ENCODE data around the gene CX3CR1. TPM values are rescaled to one million over a fixed set of nuclear protein-coding genes. Genes with fewer than 3 reads are reported as not detected.

The CX3CR1 gene
- polyA plus RNA-seq, 1 donor from 2014 or later = not detected

DNA sequence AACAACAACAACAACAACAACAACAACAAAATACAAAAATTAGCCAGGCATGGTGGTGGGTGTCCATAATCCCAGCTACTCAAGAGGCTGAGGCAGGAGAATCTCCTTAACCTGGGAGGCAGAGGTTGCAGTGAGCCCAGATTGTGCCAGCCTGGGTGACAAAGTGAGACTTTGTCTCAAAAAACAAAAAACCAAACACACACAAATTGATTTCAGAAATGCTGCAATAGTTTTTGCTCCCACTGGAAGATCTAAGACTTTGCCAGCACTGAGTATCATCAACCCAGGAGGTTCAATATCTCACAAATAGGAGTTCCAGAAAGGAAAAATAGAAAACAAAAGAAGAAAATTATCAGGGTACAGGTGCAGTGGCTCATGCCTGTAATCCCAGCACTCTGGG lies 33.5 kb upstream of the CX3CR1 start:
- Histone ChIP-seq H4K20me1 (ENCODE audit: insufficient read depth) (no peaks in the 10 kb centered on the region), H3K9me3 (ENCODE audit: low read length) (no peaks in the 10 kb centered on the region), H3K27ac (ENCODE audit: low read length) (no peak overlapping the region)

DNA sequence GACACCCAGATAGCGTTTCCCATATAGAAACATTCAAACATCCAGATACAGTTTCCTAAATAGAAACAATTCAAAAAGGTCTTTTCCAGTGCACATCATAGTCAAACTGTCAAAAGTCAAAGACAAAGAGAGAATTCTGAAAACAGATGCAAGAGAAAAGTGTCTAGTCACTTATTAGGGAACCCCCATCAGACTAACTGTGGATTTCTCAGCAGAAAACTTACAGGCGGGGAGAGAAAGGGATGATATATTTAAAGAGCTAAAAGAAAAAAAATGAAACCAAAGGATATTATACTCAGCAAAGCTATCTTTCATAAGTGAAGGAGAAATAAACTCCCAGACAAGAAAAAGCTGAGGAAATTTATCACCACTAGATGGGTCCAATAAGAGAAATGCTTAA lies 22.3 kb upstream of the CX3CR1 start:
- Histone ChIP-seq H3K27me3 (ENCODE audit: insufficient read depth, low read depth, low read length) (no peaks in the 10 kb centered on the region), H3K79me2 (replicated peaks; ENCODE audit: insufficient read depth, low read length) (no peaks in the 10 kb centered on the region), H2AFZ (ENCODE audit: low read depth, low read length) (no peak overlapping the region), H3K36me3 (ENCODE audit: insufficient read depth, low read length) (no peaks in the 10 kb centered on the region), H3K9me3 (ENCODE audit: low read length) (no peaks in the 10 kb centered on the region), H4K20me1 (ENCODE audit: insufficient read depth) (no peaks in the 10 kb centered on the region), H3K4me2 (ENCODE audit: low read length) (no peak overlapping the region), H3K4me3 (ENCODE audit: low read length) (no peak overlapping the region), H3K9ac (ENCODE audit: low read length) (no peak overlapping the region), H3F3A (ENCODE audit: insufficient read depth, low read length, poor library complexity, severe bottlenecking) (no peaks in the 10 kb centered on the region), H3K9me2 (ENCODE audit: insufficient read depth, low read length) (no peaks in the 10 kb centered on the region), H3K27ac (ENCODE audit: low read length) (no peak overlapping the region)
- TF ChIP-seq EZH2 (IDR thresholded peaks at IDR 0.05; ENCODE audit: borderline replicate concordance, insufficient read depth, low read length, poor library complexity, severe bottlenecking) (no peak), RAD21 (conservative IDR thresholded peaks at IDR 0.05) (no peak), SMC3 (conservative IDR thresholded peaks at IDR 0.05; ENCODE audit: poor library complexity) (no peak), EP300 (conservative IDR thresholded peaks at IDR 0.05; ENCODE audit: poor library complexity, severe bottlenecking) (no peak), TAF1 (IDR thresholded peaks at IDR 0.05; ENCODE audit: low read depth) (no peak), POLR2AphosphoS5 (IDR thresholded peaks at IDR 0.05) (no peak)
- TF ChIP-seq, protein P1, sequence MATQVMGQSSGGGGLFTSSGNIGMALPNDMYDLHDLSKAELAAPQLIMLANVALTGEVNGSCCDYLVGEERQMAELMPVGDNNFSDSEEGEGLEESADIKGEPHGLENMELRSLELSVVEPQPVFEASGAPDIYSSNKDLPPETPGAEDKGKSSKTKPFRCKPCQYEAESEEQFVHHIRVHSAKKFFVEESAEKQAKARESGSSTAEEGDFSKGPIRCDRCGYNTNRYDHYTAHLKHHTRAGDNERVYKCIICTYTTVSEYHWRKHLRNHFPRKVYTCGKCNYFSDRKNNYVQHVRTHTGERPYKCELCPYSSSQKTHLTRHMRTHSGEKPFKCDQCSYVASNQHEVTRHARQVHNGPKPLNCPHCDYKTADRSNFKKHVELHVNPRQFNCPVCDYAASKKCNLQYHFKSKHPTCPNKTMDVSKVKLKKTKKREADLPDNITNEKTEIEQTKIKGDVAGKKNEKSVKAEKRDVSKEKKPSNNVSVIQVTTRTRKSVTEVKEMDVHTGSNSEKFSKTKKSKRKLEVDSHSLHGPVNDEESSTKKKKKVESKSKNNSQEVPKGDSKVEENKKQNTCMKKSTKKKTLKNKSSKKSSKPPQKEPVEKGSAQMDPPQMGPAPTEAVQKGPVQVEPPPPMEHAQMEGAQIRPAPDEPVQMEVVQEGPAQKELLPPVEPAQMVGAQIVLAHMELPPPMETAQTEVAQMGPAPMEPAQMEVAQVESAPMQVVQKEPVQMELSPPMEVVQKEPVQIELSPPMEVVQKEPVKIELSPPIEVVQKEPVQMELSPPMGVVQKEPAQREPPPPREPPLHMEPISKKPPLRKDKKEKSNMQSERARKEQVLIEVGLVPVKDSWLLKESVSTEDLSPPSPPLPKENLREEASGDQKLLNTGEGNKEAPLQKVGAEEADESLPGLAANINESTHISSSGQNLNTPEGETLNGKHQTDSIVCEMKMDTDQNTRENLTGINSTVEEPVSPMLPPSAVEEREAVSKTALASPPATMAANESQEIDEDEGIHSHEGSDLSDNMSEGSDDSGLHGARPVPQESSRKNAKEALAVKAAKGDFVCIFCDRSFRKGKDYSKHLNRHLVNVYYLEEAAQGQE (IDR thresholded peaks at IDR 0.05; ENCODE audit: borderline replicate concordance) = no peak
- TF ChIP-seq, protein P2, sequence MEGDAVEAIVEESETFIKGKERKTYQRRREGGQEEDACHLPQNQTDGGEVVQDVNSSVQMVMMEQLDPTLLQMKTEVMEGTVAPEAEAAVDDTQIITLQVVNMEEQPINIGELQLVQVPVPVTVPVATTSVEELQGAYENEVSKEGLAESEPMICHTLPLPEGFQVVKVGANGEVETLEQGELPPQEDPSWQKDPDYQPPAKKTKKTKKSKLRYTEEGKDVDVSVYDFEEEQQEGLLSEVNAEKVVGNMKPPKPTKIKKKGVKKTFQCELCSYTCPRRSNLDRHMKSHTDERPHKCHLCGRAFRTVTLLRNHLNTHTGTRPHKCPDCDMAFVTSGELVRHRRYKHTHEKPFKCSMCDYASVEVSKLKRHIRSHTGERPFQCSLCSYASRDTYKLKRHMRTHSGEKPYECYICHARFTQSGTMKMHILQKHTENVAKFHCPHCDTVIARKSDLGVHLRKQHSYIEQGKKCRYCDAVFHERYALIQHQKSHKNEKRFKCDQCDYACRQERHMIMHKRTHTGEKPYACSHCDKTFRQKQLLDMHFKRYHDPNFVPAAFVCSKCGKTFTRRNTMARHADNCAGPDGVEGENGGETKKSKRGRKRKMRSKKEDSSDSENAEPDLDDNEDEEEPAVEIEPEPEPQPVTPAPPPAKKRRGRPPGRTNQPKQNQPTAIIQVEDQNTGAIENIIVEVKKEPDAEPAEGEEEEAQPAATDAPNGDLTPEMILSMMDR (IDR thresholded peaks at IDR 0.05; ENCODE audit: poor library complexity, severe bottlenecking) = no peak

More for the DNA sequence above, 33.5 kb upstream of the CX3CR1 start:
- Histone ChIP-seq H3K27me3 (ENCODE audit: insufficient read depth, low read depth, low read length) (no peaks in the 10 kb centered on the region), H3K9ac (ENCODE audit: low read length) (no peak overlapping the region), H3K9me2 (ENCODE audit: insufficient read depth, low read length) (no peaks in the 10 kb centered on the region), H3F3A (ENCODE audit: insufficient read depth, low read length, poor library complexity, severe bottlenecking) (no peaks in the 10 kb centered on the region), H3K79me2 (replicated peaks; ENCODE audit: insufficient read depth, low read length) (no peaks in the 10 kb centered on the region), H3K36me3 (ENCODE audit: insufficient read depth, low read length) (no peaks in the 10 kb centered on the region), H2AFZ (ENCODE audit: low read depth, low read length) (no peak overlapping the region), H3K4me3 (ENCODE audit: low read length) (no peak overlapping the region), H3K4me2 (ENCODE audit: low read length) (no peak overlapping the region)
- no peak for TF ChIP-seq EP300 (conservative IDR thresholded peaks at IDR 0.05; ENCODE audit: poor library complexity, severe bottlenecking)
- no peak for TF ChIP-seq SMC3 (conservative IDR thresholded peaks at IDR 0.05; ENCODE audit: poor library complexity)
- no peak for TF ChIP-seq POLR2AphosphoS5 (IDR thresholded peaks at IDR 0.05)
- TF ChIP-seq RAD21 (conservative IDR thresholded peaks at IDR 0.05) = no peak
- TF ChIP-seq, protein P2 (IDR thresholded peaks at IDR 0.05; ENCODE audit: poor library complexity, severe bottlenecking) = no peak
- no peak for TF ChIP-seq MXI1 (conservative IDR thresholded peaks at IDR 0.05; ENCODE audit: poor library complexity, severe bottlenecking)
- TF ChIP-seq EZH2 (IDR thresholded peaks at IDR 0.05; ENCODE audit: borderline replicate concordance, insufficient read depth, low read length, poor library complexity, severe bottlenecking) = no peak
- TF ChIP-seq TAF1 (IDR thresholded peaks at IDR 0.05; ENCODE audit: low read depth) = no peak
- TF ChIP-seq, protein P1 (IDR thresholded peaks at IDR 0.05; ENCODE audit: borderline replicate concordance) = no peak

Data from neural cell (in vitro differentiated cells).